AG08396 (cell line): Measurements from ENCODE around the gene ME1.
"Not testable (repeated sequence)": the region's sequence is repeated elsewhere in the genome, so short reads cannot be mapped to it uniquely, and the experiment has no call there.

Source experiments
- DNase-seq: peaks from one replicate; pipeline ENCODE4 v3.0.0; 2012; ENCODE audit warnings: low spot score, mixed read lengths

The ME1 gene

GRCh38 chr6:83352424-83353061, 78.3 kb downstream of the ME1 start:
- DNase-seq = no peak

- no peak for DNase-seq
These were observed 87.7 kb downstream of the ME1 start for GRCh38 chr6:83343121-83343520.

- DNase-seq = no peak
These were observed 89.1 kb downstream of the ME1 start for GRCh38 chr6:83341765-83342164.

GRCh38 chr6:83333916-83334315, 96.9 kb downstream of the ME1 start:
- not testable (repeated sequence) for DNase-seq

DNA sequence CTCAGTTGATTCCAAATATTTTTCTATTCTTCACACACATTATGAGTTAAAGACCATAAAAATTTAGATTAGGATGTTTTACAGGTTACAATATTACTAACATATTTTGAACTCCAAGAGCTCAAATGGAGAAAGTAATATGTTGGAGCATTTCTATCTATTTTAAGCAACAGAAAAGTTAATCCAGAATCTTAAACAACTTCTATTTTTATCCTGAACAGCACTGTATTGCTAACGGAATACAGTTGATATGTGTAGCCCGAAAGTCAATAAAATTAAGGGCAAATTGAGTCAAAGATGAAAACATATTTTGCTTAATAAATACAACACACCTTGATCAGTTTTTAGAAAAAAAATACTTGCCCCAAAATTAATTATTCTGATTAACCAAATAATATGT, 97.4 kb downstream of the ME1 start:
- no peak for DNase-seq

DNA sequence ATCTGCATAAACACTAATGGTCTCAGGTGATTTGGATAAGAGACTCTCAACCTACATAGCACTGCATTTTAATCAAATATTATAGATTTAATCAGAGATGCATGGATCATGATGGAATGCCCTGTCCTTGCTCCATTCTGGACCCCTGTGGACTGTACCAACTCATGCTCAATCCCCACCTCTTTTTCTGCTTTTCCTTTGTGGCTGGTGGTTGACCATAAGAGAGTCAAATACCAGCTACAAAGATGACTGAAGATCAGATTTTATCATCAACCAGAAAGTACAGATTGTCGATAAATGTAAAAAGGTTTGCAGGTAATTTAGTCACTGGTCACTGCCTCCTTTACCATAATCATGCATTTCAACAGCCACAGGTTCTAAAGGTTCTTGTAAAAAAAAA, 116.2 kb downstream of the ME1 start:
- no peak for DNase-seq

DNA sequence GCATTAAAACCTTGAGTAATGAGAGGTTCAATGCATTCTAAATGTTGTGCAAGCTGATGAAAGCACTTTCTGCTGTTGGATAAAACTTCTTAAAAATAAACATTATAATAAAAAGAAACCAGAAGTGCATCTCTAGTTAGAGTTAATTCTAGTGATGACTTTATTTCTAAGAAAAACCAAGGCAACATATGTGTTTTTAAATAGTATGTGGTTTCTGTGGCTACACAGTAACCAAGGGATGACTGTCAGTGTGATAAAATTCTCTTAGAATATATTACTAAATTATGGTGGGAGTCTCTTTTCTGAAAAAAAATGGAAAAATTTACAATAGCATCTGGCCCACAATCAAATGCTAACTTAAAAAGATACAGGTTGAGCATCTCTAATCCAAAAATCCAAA, 117.0 kb downstream of the ME1 start:
- DNase-seq = no peak

DNA sequence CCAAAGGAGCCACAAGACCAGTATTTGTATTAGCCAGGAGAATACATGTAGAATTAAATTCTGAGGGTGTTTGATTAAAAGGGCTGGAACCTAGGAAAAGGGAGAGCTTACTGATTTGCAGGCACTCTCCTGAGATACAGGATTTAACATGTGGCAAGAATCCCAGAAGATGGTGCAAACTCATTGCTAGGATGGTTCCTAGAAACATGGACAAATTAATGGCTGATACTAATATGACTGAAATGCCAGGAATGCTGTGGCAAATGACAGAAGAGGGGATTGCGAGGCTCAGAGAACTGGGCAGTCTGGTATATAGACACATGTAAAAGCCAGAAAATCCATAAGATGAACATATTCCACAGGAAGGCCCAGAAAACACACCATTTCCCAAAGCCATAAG, 119.6 kb downstream of the ME1 start:
- DNase-seq = peak; percentile 18

- DNase-seq = no peak
These were observed 120.8 kb downstream of the ME1 start for GRCh38 chr6:83310046-83310445.

DNA sequence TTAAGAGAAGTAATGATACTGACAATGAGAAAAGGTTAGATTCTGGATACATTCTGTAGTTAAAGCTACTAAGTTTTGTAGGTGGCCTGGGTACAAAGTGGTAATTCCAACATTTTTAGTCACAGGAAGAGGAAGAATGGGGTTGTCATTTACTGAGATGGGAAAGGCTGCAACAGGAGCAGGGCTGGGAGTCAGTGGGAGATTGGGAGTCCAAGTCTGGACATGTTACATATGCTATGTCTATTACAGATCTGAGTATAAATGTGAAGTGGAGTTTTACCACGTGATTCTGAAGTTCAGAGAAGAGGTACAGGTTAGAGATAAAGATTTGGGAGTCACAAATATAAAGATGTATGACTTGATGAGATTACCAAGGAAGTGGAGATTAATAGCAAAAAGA, 121.5 kb downstream of the ME1 start:
- no peak for DNase-seq

DNA sequence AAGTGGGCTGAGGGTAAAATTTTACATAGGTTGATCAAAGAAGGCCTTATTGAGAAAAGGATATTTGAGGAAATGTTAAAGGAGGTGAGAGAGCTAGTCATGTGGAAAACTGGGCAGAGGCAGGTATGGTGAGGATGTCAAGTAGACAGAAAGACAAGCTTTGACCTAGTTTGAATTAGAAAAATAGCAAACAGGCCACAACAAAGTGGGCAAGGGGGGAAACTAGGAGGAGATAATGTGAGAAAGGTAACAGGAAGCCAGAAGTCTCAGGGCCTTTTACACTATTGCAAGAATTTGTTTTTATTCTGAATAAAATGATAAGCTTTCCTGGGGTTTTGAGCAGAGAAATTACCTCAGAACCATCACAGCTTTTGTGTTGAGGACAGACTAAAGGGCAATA, 122.0 kb downstream of the ME1 start:
- no peak for DNase-seq

GRCh38 chr6:83307849-83308248, 123.0 kb downstream of the ME1 start:
- no peak for DNase-seq

DNA sequence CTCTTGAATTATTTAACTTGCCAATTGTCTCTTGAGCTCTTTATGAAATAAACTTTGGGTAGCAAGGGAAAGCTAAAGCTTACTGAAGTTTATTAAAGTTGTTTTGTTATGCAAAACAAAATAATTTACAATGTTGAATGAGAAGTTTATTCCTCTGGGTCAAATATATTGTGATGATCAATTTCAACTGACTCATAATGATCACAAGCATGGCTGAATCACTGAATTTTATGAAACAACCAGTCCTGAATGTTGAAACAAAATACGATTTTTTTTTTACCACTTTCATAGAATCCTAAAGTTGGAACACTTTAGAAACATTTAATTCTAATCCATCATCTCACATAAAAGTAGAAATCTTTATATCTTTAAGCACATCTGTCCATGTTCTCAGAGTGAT, 127.4 kb downstream of the ME1 start:
- DNase-seq = no peak

- DNase-seq = no peak
These were observed 136.2 kb downstream of the ME1 start for GRCh38 chr6:83294676-83295075.

DNA sequence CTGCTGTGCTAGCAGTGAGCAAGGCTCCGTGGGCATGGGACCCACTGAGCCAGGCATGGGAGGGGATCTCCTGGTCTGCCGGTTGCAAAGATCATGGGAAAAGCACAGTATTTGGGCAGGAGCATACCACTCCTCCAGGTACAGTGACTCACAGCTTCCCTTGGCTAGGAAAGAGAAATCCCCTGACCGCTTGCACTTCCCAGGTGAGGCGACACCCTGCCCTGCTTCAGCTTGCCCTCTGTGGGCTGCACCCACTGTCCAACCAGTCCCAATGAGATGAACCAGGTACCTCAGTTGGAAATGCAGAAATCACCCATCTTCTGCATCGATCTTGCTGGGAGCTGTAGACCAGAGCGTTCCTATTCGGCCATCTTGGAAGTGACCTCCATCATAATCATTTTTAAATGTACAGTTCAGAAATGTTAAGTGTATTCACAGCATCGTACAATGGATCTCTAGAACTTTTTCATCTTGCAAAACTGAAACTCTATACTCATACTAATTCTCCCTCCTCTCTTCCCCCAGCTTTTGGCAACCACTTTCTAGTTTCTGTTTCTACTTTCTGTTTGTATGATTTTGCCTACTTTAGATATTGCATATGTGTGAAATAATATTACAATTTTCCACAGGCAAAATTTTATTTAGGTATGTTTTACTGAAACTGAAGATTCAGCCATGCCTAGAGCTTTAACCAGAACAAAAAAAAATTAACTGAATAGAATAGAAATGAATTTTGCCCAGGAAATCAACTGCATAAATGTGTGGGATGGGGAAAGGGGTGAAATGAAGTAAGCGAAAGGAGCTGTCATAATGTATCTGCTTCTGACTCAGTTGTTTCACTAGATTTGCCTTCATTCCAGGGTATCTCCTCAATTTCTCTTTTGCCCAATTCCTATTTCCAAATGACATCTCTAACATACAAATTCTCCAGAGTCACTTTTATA, 137.7 kb downstream of the ME1 start:
- no peak for DNase-seq

GRCh38 chr6:83287298-83287697, 143.6 kb downstream of the ME1 start:
- not testable (repeated sequence) for DNase-seq

- no peak for DNase-seq
These were observed 144.9 kb downstream of the ME1 start for GRCh38 chr6:83285917-83286316.

DNA sequence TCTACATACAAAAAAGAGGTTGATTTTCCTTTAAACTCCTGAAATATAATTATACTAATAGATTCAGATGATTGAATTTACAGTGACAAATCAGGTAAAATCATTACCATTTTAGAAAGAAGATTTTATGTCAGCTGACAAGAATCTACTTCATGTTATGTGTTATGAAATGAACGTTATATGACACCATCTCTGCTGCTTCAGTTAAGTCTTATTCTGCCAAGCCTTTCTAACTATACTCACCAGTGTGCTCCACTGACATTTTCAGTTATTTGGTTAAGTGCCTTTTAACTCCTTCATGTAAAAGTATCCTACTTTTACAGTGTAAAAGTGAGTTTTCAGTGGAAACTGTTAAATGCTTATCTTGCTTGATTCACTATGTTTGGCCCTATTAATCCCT, 157.3 kb downstream of the ME1 start:
- no peak for DNase-seq

DNA sequence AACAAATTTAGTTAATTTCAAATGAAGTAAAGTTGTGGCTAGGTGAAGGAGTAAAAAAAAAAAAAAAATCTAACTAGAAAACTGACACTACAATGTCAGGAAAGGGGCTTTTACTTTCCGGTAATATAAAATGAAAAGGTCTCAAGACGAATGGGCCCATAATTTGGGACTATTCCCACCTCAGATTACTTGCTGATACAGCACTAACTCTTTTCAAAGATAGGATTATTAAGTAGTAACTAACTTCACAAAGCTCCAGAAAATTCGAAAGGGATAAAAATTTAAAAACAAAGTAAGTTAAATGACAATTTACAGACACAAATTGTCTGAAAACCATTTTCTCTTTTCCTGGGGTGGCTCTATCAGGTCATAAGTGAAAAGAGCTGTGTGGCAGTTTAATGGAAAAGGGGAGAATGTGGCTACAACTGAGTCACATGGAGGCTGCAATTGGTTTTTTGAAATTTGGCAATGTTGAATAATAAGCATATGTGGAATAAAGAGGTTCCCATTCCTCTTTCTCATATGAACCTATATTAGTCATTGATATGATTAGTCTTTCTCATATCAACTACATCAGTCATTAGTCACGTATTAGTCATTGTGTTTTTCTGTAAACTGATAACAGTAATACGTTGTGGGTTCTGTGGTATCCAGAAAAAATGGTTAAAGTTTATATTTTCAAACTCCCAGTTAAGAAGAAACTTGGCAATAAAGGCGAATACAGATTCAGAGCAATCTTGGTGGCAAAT, 159.7 kb downstream of the ME1 start:
- DNase-seq = peak; percentile 38

- DNase-seq = no peak
These were observed 165.5 kb downstream of the ME1 start for GRCh38 chr6:83265384-83265783.

GRCh38 chr6:83260577-83260976, 170.3 kb downstream of the ME1 start:
- DNase-seq = no peak

DNA sequence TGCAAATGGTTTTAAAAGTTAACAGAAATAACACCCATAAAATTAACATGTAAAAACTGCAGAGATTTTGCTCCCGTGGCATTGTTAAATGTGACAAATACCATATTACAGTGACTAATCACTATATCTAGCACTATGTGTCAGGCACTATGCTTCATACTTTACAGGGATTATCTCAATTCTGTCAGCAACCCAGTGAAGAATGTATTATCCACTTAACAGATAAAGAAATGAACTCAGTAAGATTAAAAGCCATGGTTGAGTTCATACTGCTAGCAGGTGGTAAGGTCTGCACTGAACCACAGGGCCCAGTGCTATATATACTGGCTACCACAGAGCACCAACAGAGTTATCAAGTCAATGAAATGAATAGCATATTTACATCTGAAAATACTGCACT, 172.3 kb downstream of the ME1 start:
- no peak for DNase-seq

- no peak for DNase-seq
These were observed 173.1 kb downstream of the ME1 start for GRCh38 chr6:83257791-83258190.
